Nephron progenitor cell (in vitro differentiated cells): ENCODE measurements around the gene ANKRD44.
A peak's percentile ranks its signal among the peaks of the same experiment; 100 is the strongest.

Experiments used
- DNase-seq: peaks from one replicate; pipeline ENCODE4 v3.0.0; 2021
- H3K27ac Mint-ChIP-seq: 2 replicates; pipeline ENCODE4 v1.8.0; 2021; ENCODE audit warnings: mild to moderate bottlenecking, moderate library complexity, mixed read lengths
- H3K27me3 Mint-ChIP-seq: 2 replicates; pipeline ENCODE4 v1.8.0; 2021; ENCODE audit warnings: mild to moderate bottlenecking, low read depth, mixed read lengths; ENCODE audit not compliant: poor library complexity
- H3K36me3 Mint-ChIP-seq: 2 replicates; pipeline ENCODE4 v1.8.0; 2021; ENCODE audit warnings: low read depth, mixed read lengths
- H3K4me1 Mint-ChIP-seq: 2 replicates; pipeline ENCODE4 v1.8.0; 2021; ENCODE audit warnings: mixed read lengths
- H3K4me3 Mint-ChIP-seq: 2 replicates; pipeline ENCODE4 v1.8.0; 2021; ENCODE audit warnings: mild to moderate bottlenecking, moderate library complexity, mixed read lengths
- H3K9me3 Mint-ChIP-seq: 2 replicates; pipeline ENCODE4 v1.8.0; 2021; ENCODE audit warnings: mild to moderate bottlenecking, moderate library complexity, mixed read lengths
- CTCF ChIP-seq: fragments of 200-600 bp; sonication (generic); IDR thresholded peaks from 2 replicates; pipeline ENCODE4 v1.5.0; 2021; ENCODE audit warnings: antibody characterized with exemption

Gene ANKRD44

GRCh38 chr2:196967775-196968174, 342.8 kb downstream of the ANKRD44 start:
- TF ChIP-seq CTCF: no peak
- Mint-ChIP-seq H3K9me3 (peaks cover 11% of the 10 kb centered on the region), H3K36me3 (peaks cover 3% of the 10 kb centered on the region), H3K27me3 (peaks cover 6% of the 10 kb centered on the region), H3K4me3 (peak overlapping the region; percentile 47), H3K27ac (no peak overlapping the region), H3K4me1 (peaks cover 24% of the 10 kb centered on the region)
- no peak for DNase-seq

- Mint-ChIP-seq H3K4me3 (peak overlapping the region; percentile 28), H3K36me3 (peaks cover 3% of the 10 kb centered on the region), H3K27ac (no peak overlapping the region), H3K27me3 (peaks cover 6% of the 10 kb centered on the region), H3K9me3 (peaks cover 11% of the 10 kb centered on the region), H3K4me1 (peaks cover 24% of the 10 kb centered on the region)
- no peak for DNase-seq
- no peak for TF ChIP-seq CTCF
Observed at GRCh38 chr2:196967116-196967515, 343.5 kb downstream of the ANKRD44 start.

GRCh38 chr2:196966061-196966460, 344.5 kb downstream of the ANKRD44 start:
- H3K4me3 Mint-ChIP-seq: no peak overlapping the region

GRCh38 chr2:196965651-196966050, 344.9 kb downstream of the ANKRD44 start:
- H3K27ac Mint-ChIP-seq: no peak overlapping the region
- peaks cover 6% of the 10 kb centered on the region for H3K27me3 Mint-ChIP-seq
- H3K36me3 Mint-ChIP-seq: peaks cover 3% of the 10 kb centered on the region
- peaks cover 11% of the 10 kb centered on the region for H3K9me3 Mint-ChIP-seq
- DNase-seq: no peak
- H3K4me3 Mint-ChIP-seq: no peak overlapping the region
- H3K4me1 Mint-ChIP-seq: peaks cover 24% of the 10 kb centered on the region
- TF ChIP-seq CTCF: no peak

More at GRCh38 chr2:196966061-196966460, 344.5 kb downstream of the ANKRD44 start:
- H3K4me1 Mint-ChIP-seq: peaks cover 24% of the 10 kb centered on the region
- H3K27me3 Mint-ChIP-seq: peaks cover 6% of the 10 kb centered on the region
- DNase-seq: no peak
- no peak overlapping the region for H3K27ac Mint-ChIP-seq
- peaks cover 3% of the 10 kb centered on the region for H3K36me3 Mint-ChIP-seq
- peaks cover 11% of the 10 kb centered on the region for H3K9me3 Mint-ChIP-seq
- no peak for TF ChIP-seq CTCF

- Mint-ChIP-seq H3K27ac (no peak overlapping the region), H3K36me3 (peaks cover 3% of the 10 kb centered on the region), H3K4me1 (peaks cover 24% of the 10 kb centered on the region), H3K27me3 (peaks cover 6% of the 10 kb centered on the region), H3K9me3 (peaks cover 11% of the 10 kb centered on the region), H3K4me3 (no peak overlapping the region)
- DNase-seq: no peak
- TF ChIP-seq CTCF: no peak
Observed at GRCh38 chr2:196963961-196964360, 346.6 kb downstream of the ANKRD44 start.

- no peak for DNase-seq
- H3K4me3 Mint-ChIP-seq: no peak overlapping the region
- peaks cover 7% of the 10 kb centered on the region for H3K9me3 Mint-ChIP-seq
- H3K27me3 Mint-ChIP-seq: peaks cover 6% of the 10 kb centered on the region
- peaks cover 3% of the 10 kb centered on the region for H3K36me3 Mint-ChIP-seq
- no peak for TF ChIP-seq CTCF
- no peak overlapping the region for H3K27ac Mint-ChIP-seq
- H3K4me1 Mint-ChIP-seq: peaks cover 24% of the 10 kb centered on the region
Observed at GRCh38 chr2:196963043-196963442, 347.5 kb downstream of the ANKRD44 start.
